ENCODE results near the gene APOBEC3H. TPM values are rescaled to one million over a fixed set of nuclear protein-coding genes. Genes with fewer than 3 reads are reported as not detected.
A peak's percentile ranks its signal among the peaks of the same experiment; 100 is the strongest.
"Not testable (repeated sequence)": the region's sequence is repeated elsewhere in the genome, so short reads cannot be mapped to it uniquely, and the experiment has no call there.

The APOBEC3H gene
- total and polyA plus RNA-seq, 9 of the 15 experiments (the other 6 are each of a cell fraction or from before 2014, with no cell fraction given), result 0.10 to 0.21 TPM; not detected in 7

GRCh38 chr22:39055658-39056057 lies 41.4 kb upstream of the APOBEC3H start:
- whole genome bisulfite sequencing (ENCODE audit: insufficient coverage, low coverage, missing lambda C conversion rate), result 21% methylated on average over 7 of the region's 11 CpGs
- Histone ChIP-seq H3K4me1 (replicated peaks in 1 of 2; ENCODE audit: control insufficient read depth in 2 of 2, insufficient read depth in 2 of 2, low read length in 2 of 2) (peaks cover 0 to 8% of the 10 kb centered on the region in 2 experiments; a peak in 2 of 5 replicates), H3K36me3 (ENCODE audit: control insufficient read depth, insufficient read depth, low read length) (no peaks in the 10 kb centered on the region), H3K9me1 (ENCODE audit: control insufficient read depth, insufficient read depth, low read length) (no peaks in the 10 kb centered on the region), H4K20me1 (replicated peaks; ENCODE audit: control insufficient read depth, insufficient read depth, low read length) (no peaks in the 10 kb centered on the region), H3K27me3 (ENCODE audit: control insufficient read depth in 2 of 2, insufficient read depth in 2 of 2, low read length in 2 of 2) (no peaks in the 10 kb centered on the region), H3K9ac (ENCODE audit: insufficient read depth in 1 of 2, low read depth in 2 of 2, low read length in 2 of 2) (no peak overlapping the region), H2AFZ (ENCODE audit: low read depth, low read length) (no peak overlapping the region), H3K79me2 (ENCODE audit: control insufficient read depth, insufficient read depth, low read length) (no peaks in the 10 kb centered on the region), H3K4me3 (no peak overlapping the region), H3K4me2 (ENCODE audit: insufficient read depth, low read length) (no peak overlapping the region), H3K9me3 (replicated peaks; ENCODE audit: control insufficient read depth, insufficient read depth, low read depth, low read length) (no peaks in the 10 kb centered on the region), H3K27ac (ENCODE audit: extremely low read depth, low read depth, low read length) (no peak overlapping the region)
- in situ Hi-C loops (cut with MboI) (no loop called here), intact Hi-C loops (cut with micrococcal nuclease) (no loop called here)
- POLR2A ChIA-PET, result no interaction called here
- CTCF ChIA-PET (ENCODE audit: low intra/inter-chr PET ratio), result no interaction called here
- no peak for FAIRE-seq
- no TSS peak for BruUV-seq (replicated peaks)
- no peak for DNase-seq (ENCODE audit: extremely low read depth in 1 of 4, low spot score in 3 of 4)
- no peak for ATAC-seq
- no peak for TF ChIP-seq HDAC2 (IDR thresholded peaks at IDR 0.05)
- peak; percentile 62; the same call in 1 of the 2 replicates for TF ChIP-seq TRIM28 (IDR thresholded peaks at IDR 0.05)
- TF ChIP-seq CBX3 (IDR thresholded peaks at IDR 0.05; ENCODE audit: borderline replicate concordance in 1 of 2, low read length in 2 of 2), result peak in 1 of 2 experiments; percentile 63; a peak in 1 of 3 replicates
- TF ChIP-seq CHAMP1 (IDR thresholded peaks at IDR 0.05), result no peak
- TF ChIP-seq CBX5 (IDR thresholded peaks at IDR 0.05; ENCODE audit: borderline replicate concordance, low read depth), result 0 out of 2 replicates have a peak, but pooled peaks have one; percentile 36

GRCh38 chr22:39061290-39061689 lies 35.8 kb upstream of the APOBEC3H start:
- H3K4me1 ChIP-seq (replicated peaks in 1 of 2; ENCODE audit: control insufficient read depth in 2 of 2, insufficient read depth in 2 of 2, low read length in 2 of 2); H3K9me1 ChIP-seq (ENCODE audit: control insufficient read depth, insufficient read depth, low read length); H3K27ac ChIP-seq (ENCODE audit: extremely low read depth, low read depth, low read length): not testable (repeated sequence)

GRCh38 chr22:39061951-39062350 lies 35.1 kb upstream of the APOBEC3H start:
- intact Hi-C loops (cut with micrococcal nuclease), result loop anchor here (10.0 kb wide), 1 partner anchor 47 kb away; the partner anchor contains the start of gene APOBEC3C
- ATAC-seq; H3K36me3 ChIP-seq (ENCODE audit: control insufficient read depth, insufficient read depth, low read length); H3K27me3 ChIP-seq (ENCODE audit: control insufficient read depth in 2 of 2, insufficient read depth in 2 of 2, low read length in 2 of 2); H3K9me3 ChIP-seq (replicated peaks; ENCODE audit: control insufficient read depth, insufficient read depth, low read depth, low read length); H2AFZ ChIP-seq (ENCODE audit: low read depth, low read length); CTCF ChIA-PET (ENCODE audit: low intra/inter-chr PET ratio); H3K79me2 ChIP-seq (ENCODE audit: control insufficient read depth, insufficient read depth, low read length); DNase-seq (ENCODE audit: extremely low read depth in 1 of 4, low spot score in 3 of 4); BruUV-seq (replicated peaks); H3K4me2 ChIP-seq (ENCODE audit: insufficient read depth, low read length); in situ Hi-C loops (cut with MboI); H3K4me3 ChIP-seq; FAIRE-seq; H3K9me1 ChIP-seq (ENCODE audit: control insufficient read depth, insufficient read depth, low read length); H3K9ac ChIP-seq (ENCODE audit: insufficient read depth in 1 of 2, low read depth in 2 of 2, low read length in 2 of 2); H4K20me1 ChIP-seq (replicated peaks; ENCODE audit: control insufficient read depth, insufficient read depth, low read length); H3K27ac ChIP-seq (ENCODE audit: extremely low read depth, low read depth, low read length); H3K4me1 ChIP-seq (replicated peaks in 1 of 2; ENCODE audit: control insufficient read depth in 2 of 2, insufficient read depth in 2 of 2, low read length in 2 of 2); POLR2A ChIA-PET: not testable (repeated sequence)
- 49% methylated on average over 10 of the region's 10 CpGs for WGBS (ENCODE audit: insufficient coverage, low coverage, missing lambda C conversion rate)

More at GRCh38 chr22:39061290-39061689, 35.8 kb upstream of the APOBEC3H start:
- H3K4me2 ChIP-seq (ENCODE audit: insufficient read depth, low read length); CTCF ChIA-PET (ENCODE audit: low intra/inter-chr PET ratio); ATAC-seq; H4K20me1 ChIP-seq (replicated peaks; ENCODE audit: control insufficient read depth, insufficient read depth, low read length); DNase-seq (ENCODE audit: extremely low read depth in 1 of 4, low spot score in 3 of 4); H3K27me3 ChIP-seq (ENCODE audit: control insufficient read depth in 2 of 2, insufficient read depth in 2 of 2, low read length in 2 of 2); in situ Hi-C loops (cut with MboI); H3K9me3 ChIP-seq (replicated peaks; ENCODE audit: control insufficient read depth, insufficient read depth, low read depth, low read length); POLR2A ChIA-PET; H2AFZ ChIP-seq (ENCODE audit: low read depth, low read length); H3K4me3 ChIP-seq; H3K79me2 ChIP-seq (ENCODE audit: control insufficient read depth, insufficient read depth, low read length); H3K9ac ChIP-seq (ENCODE audit: insufficient read depth in 1 of 2, low read depth in 2 of 2, low read length in 2 of 2); BruUV-seq (replicated peaks); H3K36me3 ChIP-seq (ENCODE audit: control insufficient read depth, insufficient read depth, low read length); FAIRE-seq: not testable (repeated sequence)
- intact Hi-C loops (cut with micrococcal nuclease), result loop anchor here (10.0 kb wide), 1 partner anchor 46 kb away; the partner anchor contains the start of gene APOBEC3C
- 16% methylated on average over 6 of the region's 6 CpGs for WGBS (ENCODE audit: insufficient coverage, low coverage, missing lambda C conversion rate)

All from K562 (cell line).